ENCODE data around the gene CCDC110.
A peak's percentile ranks its signal among the peaks of the same experiment; 100 is the strongest.

CCDC110 gene

DNA sequence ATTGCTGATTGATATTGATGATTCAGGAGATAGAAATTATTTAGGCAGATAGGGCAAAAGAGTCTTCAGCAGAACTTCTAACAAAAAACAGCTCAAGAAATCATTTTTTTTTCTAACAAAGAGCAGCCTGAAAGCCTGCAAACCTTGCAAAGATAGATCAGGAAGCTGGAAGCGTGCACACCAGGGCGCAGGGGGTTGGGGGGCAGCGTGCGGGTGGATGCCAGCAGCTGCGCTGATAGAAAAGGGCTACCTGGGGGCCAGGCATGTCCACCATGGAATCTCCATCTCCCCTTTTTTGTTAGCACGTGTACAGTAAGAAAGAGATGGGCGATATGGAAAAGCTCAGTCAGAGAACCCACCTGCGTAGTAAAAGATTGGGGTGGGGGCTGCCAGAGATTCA, 1.7 kb upstream of the CCDC110 start:
- no peak for DNase-seq (ENCODE audit: low read depth)
- H3K4me3 ChIP-seq (ENCODE audit: low read length): no peak overlapping the region
- TF ChIP-seq, protein P1, sequence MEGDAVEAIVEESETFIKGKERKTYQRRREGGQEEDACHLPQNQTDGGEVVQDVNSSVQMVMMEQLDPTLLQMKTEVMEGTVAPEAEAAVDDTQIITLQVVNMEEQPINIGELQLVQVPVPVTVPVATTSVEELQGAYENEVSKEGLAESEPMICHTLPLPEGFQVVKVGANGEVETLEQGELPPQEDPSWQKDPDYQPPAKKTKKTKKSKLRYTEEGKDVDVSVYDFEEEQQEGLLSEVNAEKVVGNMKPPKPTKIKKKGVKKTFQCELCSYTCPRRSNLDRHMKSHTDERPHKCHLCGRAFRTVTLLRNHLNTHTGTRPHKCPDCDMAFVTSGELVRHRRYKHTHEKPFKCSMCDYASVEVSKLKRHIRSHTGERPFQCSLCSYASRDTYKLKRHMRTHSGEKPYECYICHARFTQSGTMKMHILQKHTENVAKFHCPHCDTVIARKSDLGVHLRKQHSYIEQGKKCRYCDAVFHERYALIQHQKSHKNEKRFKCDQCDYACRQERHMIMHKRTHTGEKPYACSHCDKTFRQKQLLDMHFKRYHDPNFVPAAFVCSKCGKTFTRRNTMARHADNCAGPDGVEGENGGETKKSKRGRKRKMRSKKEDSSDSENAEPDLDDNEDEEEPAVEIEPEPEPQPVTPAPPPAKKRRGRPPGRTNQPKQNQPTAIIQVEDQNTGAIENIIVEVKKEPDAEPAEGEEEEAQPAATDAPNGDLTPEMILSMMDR (conservative IDR thresholded peaks at IDR 0.05; ENCODE audit: low read depth, low read length): no peak

DNA sequence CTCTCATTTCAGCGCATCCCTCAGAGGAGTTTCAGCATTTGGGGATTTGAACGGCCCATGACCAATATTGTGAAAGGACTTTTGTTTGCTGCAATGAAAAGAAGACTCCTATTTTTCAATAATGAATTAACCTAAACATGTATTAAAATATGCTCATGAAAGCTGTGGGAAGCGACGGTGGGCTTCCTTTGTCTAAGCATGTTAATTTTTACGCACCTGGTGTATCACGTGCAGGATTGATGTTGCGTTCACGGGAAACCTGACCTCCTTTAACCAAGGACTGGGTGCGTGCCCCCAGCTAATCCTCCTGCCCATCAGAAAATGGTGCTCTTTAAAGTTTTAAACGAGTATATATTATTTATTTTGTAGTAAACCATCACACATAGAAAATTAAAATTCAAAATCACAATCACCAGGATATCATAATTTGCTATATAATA, 590 bp upstream of the CCDC110 start:
- H3K4me3 ChIP-seq (ENCODE audit: low read length): peak overlapping the region; percentile 70
- no peak for DNase-seq (ENCODE audit: low read depth)
- TF ChIP-seq, protein P1 (conservative IDR thresholded peaks at IDR 0.05; ENCODE audit: low read depth, low read length): no peak

DNA sequence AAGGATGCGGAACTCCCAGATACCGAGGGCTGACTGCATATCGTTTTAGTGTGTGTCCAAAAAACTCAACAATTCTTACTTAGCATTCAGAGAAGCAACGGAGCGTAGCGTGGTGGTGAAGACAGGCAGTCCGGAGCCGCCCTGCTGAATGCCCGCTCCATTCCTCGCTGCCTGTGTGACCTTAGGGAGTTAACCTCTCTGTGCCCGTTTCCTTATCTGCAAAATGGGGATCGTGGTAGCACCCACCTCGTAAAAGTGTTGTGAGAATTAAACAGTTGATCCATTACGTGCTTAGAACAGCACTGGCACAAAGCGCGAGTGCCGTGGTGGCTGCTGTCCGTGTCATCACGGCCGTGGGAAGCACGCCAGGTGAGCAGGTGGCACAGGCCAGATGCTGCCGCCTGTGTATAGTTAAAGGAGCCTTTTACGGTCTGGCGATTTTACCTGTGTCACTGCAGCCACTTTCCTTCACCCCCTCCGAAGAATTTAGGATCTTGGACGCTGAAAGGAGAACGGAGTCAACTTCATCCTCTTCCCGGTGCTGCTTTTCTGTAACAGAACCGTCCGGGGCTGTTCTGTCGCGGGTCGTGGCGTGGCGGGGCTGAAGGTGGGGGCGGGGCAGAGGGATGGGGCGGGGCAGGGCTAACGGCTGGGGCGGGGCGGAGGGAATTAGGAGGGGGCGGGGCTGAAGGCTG, 885 bp downstream of the CCDC110 start:
- peak overlapping the region; percentile 84 for H3K4me3 ChIP-seq (ENCODE audit: low read length)
- TF ChIP-seq, protein P1 (conservative IDR thresholded peaks at IDR 0.05; ENCODE audit: low read depth, low read length): no peak
- no peak for DNase-seq (ENCODE audit: low read depth)

DNA sequence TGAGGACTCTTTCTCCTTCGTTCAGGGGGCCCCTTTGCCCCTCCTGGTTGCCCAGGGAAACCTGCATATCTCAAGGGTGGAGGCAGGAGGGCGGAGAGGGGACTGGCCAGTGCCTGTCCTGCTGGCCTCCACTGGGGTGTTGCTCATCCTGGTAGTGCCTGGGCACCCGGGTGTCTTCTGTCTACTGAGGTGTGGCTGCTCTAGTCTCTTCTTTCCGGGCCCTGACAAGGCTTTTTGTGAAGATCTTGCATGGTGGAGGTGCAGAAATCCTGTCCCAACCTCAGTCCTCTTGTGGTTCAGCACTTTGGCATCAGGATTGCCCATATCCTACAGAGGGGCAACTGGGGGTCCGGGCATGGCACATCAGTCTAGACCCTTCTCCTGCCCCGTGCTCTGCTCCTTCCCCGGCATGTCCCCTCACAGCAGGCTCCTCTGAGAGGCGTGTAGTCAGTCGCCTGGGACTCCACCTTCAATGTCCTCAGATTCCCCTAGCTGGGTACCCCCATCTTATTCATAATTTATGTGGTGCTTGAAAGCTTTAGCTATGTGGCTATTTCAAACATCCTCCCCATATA, 1.9 kb downstream of the CCDC110 start:
- H3K4me3 ChIP-seq (ENCODE audit: low read length): no peak overlapping the region
- TF ChIP-seq, protein P1 (conservative IDR thresholded peaks at IDR 0.05; ENCODE audit: low read depth, low read length): no peak
- no peak for DNase-seq (ENCODE audit: low read depth)

DNA sequence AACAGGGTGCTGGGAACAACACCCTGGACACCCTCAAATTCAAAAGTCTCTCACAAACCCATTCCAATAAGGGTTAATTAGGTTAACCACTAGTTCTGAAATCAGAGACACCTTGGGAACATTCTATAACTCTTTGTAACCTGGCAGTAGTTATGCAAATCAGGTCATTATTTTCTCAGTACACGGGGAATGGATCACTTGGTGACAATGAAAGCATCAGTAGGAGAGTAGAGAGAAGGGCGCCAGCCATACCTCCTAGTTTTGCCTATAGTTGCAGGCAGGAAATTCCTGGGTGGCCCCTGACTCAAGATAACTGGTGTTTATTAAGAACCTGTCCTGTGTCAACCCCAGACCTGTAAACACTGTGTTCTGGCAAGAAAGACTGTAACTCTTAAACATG, 2.5 kb downstream of the CCDC110 start:
- no peak overlapping the region for H3K4me3 ChIP-seq (ENCODE audit: low read length)
- no peak for DNase-seq (ENCODE audit: low read depth)
- TF ChIP-seq, protein P1 (conservative IDR thresholded peaks at IDR 0.05; ENCODE audit: low read depth, low read length): no peak

DNA sequence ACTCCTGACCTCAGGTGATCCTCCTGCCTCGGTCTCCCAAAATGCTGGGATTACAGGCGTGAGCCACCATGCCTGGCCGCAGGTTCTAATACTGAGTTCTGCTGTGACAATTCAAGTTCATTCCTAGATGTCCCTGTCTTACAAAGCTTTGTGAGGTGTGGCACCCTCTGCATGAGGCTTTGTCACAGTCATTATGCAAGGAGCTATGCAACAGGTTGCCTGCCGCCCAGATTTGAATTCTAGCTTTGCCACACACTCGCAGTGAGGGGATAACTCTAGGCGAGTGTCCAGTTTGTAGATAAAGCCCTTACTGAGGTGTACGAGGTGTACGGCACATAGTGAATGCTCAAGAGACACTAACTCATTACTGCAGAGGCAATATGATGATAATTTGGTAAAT, 3.5 kb downstream of the CCDC110 start:
- DNase-seq (ENCODE audit: low read depth): no peak
- TF ChIP-seq, protein P1 (conservative IDR thresholded peaks at IDR 0.05; ENCODE audit: low read depth, low read length): no peak
- H3K4me3 ChIP-seq (ENCODE audit: low read length): no peak overlapping the region

DNA sequence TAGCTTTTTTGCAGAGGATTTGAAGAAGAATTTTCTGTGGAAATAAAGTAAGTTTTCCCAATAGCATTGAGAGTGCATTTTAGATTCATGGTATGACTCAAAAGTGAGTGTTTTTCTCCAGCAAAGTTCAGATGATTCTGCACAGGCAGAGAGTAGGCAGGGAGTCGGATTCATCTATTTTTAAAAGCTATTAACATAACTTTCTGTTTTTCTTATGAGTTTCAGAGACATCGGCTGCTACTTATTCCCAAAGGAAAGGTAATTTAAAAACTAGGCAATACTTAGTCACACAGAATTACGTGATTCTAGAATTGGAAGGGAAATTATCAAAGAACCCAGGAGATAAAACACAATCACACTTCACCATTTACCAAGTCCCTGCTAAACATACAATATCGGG, 4.4 kb downstream of the CCDC110 start:
- H3K4me3 ChIP-seq (ENCODE audit: low read length): no peak overlapping the region
- DNase-seq (ENCODE audit: low read depth): no peak
- TF ChIP-seq, protein P1 (conservative IDR thresholded peaks at IDR 0.05; ENCODE audit: low read depth, low read length): no peak

All from retinal pigment epithelial cell (primary cell).